HEK293 (cell line): ENCODE measurements around the gene MRPS22.

ENCODE experiments used
- CTCF ChIA-PET: fragments of 350-600 bp; formaldehyde crosslinking; extraction: SDS; loops from one replicate; lab custom pipeline; 2021; ENCODE audit warnings: antibody characterized with exemption; lab: Yijun Ruan, JAX
- POLR2A ChIA-PET: fragments of 300-600 bp; formaldehyde crosslinking; extraction: SDS; loops from one replicate; lab custom pipeline; 2020; ENCODE audit warnings: antibody characterized with exemption, inconsistent platforms; lab: Yijun Ruan, JAX
- H3K27ac ChIP-seq: fragments of 200-500 bp; sonication (Bioruptor generic); 2 replicates; pipeline ENCODE4 v1.5.1; 2014; ENCODE audit warnings: low read depth, low read length, control low read depth, inconsistent platforms; ENCODE audit errors: extremely low read depth
- H3K36me3 ChIP-seq, 2 experiments: fragments of 200-500 bp in 1 of 2; sonication (Bioruptor generic) in 1 of 2; 1 replicate in 1 of 2; 2 replicates in 1 of 2; pipeline ENCODE4 v1.5.1; 2014 to 2017; ENCODE audit warnings: inconsistent platforms in 2 of 2, low read length in 2 of 2; ENCODE audit not compliant: control insufficient read depth in 2 of 2, insufficient read depth in 1 of 2
- H3K4me1 ChIP-seq: fragments of 200-500 bp; sonication (Bioruptor generic); 2 replicates; pipeline ENCODE4 v1.5.1; 2014; ENCODE audit warnings: mild to moderate bottlenecking, low read length, inconsistent platforms; ENCODE audit not compliant: control insufficient read depth, insufficient read depth
- H3K4me3 ChIP-seq: 2 replicates; pipeline ENCODE4 v1.5.1; 2011; ENCODE audit warnings: low read depth, mild to moderate bottlenecking, control low read depth, low read length, moderate library complexity
- H3K9me3 ChIP-seq: fragments of 200-500 bp; sonication (Bioruptor generic); 2 replicates; pipeline ENCODE4 v1.5.1; 2014; ENCODE audit warnings: low read depth, low read length, inconsistent platforms; ENCODE audit not compliant: control insufficient read depth, insufficient read depth
- BCL11B ChIP-seq: fragments of 450-650 bp; formaldehyde crosslinking; IDR thresholded peaks from 2 replicates; pipeline ENCODE4 v1.5.1; 2016; ENCODE audit warnings: low read depth, missing biosample characterization, missing genetic modification characterization
- FEZF1 ChIP-seq: fragments of 450-650 bp; formaldehyde crosslinking; IDR thresholded peaks from 2 replicates; pipeline ENCODE4 v1.5.1; 2016; ENCODE audit warnings: missing biosample characterization, missing genetic modification characterization
- GLIS2 ChIP-seq: fragments of 450-650 bp; formaldehyde crosslinking; IDR thresholded peaks from 2 replicates; pipeline ENCODE4 v1.5.1; 2016; ENCODE audit warnings: missing biosample characterization, missing genetic modification characterization
- KLF8 ChIP-seq: fragments of 450-650 bp; formaldehyde crosslinking; IDR thresholded peaks from 2 replicates; pipeline ENCODE4 v1.5.1; 2016; ENCODE audit warnings: missing biosample characterization, missing genetic modification characterization
- KLF9 ChIP-seq: fragments of 450-650 bp; formaldehyde crosslinking; IDR thresholded peaks from 2 replicates; pipeline ENCODE4 v1.5.1; 2016; ENCODE audit warnings: missing biosample characterization, missing genetic modification characterization, low read depth
- MZF1 ChIP-seq: fragments of 450-650 bp; formaldehyde crosslinking; IDR thresholded peaks from 2 replicates; pipeline ENCODE4 v1.5.1; 2017; ENCODE audit warnings: missing biosample characterization, missing genetic modification characterization, borderline replicate concordance
- SP2 ChIP-seq: fragments of 450-650 bp; formaldehyde crosslinking; IDR thresholded peaks from 2 replicates; pipeline ENCODE4 v1.5.1; 2016; ENCODE audit warnings: missing biosample characterization, missing genetic modification characterization
- SP3 ChIP-seq: fragments of 450-650 bp; formaldehyde crosslinking; IDR thresholded peaks from 2 replicates; pipeline ENCODE4 v1.5.1; 2016; ENCODE audit warnings: missing biosample characterization, missing genetic modification characterization
- TRIM28 ChIP-seq: IDR thresholded peaks from 2 replicates; pipeline ENCODE4 v1.6.1; 2011; ENCODE audit warnings: low read length, control low read depth, borderline replicate concordance
- ZFHX2 ChIP-seq: fragments of 450-650 bp; formaldehyde crosslinking; conservative IDR thresholded peaks from 2 replicates; pipeline ENCODE4 v1.5.1; 2016; ENCODE audit warnings: missing biosample characterization, missing genetic modification characterization
- ZFP69B ChIP-seq: fragments of 450-650 bp; formaldehyde crosslinking; IDR thresholded peaks from 2 replicates; pipeline ENCODE4 v1.5.1; 2016; ENCODE audit warnings: missing biosample characterization, missing genetic modification characterization
- ZNF157 ChIP-seq: fragments of 450-650 bp; formaldehyde crosslinking; IDR thresholded peaks from 2 replicates; pipeline ENCODE4 v1.5.1; 2016; ENCODE audit warnings: missing biosample characterization, missing genetic modification characterization
- ZNF626 ChIP-seq: fragments of 450-650 bp; sonication (Bioruptor Pico); formaldehyde crosslinking; IDR thresholded peaks from 2 replicates; pipeline ENCODE4 v1.5.1; 2018; ENCODE audit warnings: missing biosample characterization, missing genetic modification characterization, inconsistent platforms
- ZNF660 ChIP-seq: fragments of 450-650 bp; IDR thresholded peaks from 2 replicates; pipeline ENCODE4 v1.5.1; 2018; ENCODE audit warnings: missing biosample characterization, mild to moderate bottlenecking, missing genetic modification characterization
- ZNF76 ChIP-seq: fragments of 450-650 bp; formaldehyde crosslinking; IDR thresholded peaks from 2 replicates; pipeline ENCODE4; 2016; ENCODE audit warnings: low read depth, missing biosample characterization, missing genetic modification characterization, borderline replicate concordance
- TF ChIP-seq, protein P1 (sequence below): fragments of 450-650 bp; formaldehyde crosslinking; conservative IDR thresholded peaks from 2 replicates; pipeline ENCODE4 v1.5.1; 2016; ENCODE audit warnings: low read depth, missing biosample characterization, missing genetic modification characterization
- TF ChIP-seq, protein P2 (sequence below): fragments of 450-650 bp; formaldehyde crosslinking; IDR thresholded peaks from 2 replicates; pipeline ENCODE4 v1.5.1; 2016; ENCODE audit warnings: missing biosample characterization, missing genetic modification characterization
- TF ChIP-seq, protein P3 (sequence below): fragments of 450-650 bp; formaldehyde crosslinking; IDR thresholded peaks from 2 replicates; pipeline ENCODE4; 2016; ENCODE audit warnings: missing biosample characterization, missing genetic modification characterization
- TF ChIP-seq, protein P4 (sequence below): fragments of 450-650 bp; formaldehyde crosslinking; IDR thresholded peaks from 2 replicates; pipeline ENCODE4 v1.5.1; 2016; ENCODE audit warnings: missing biosample characterization, missing genetic modification characterization
- TF ChIP-seq, protein P5 (sequence below): fragments of 450-650 bp; formaldehyde crosslinking; IDR thresholded peaks from 2 replicates; pipeline ENCODE4 v1.5.1; 2016; ENCODE audit warnings: missing biosample characterization, missing genetic modification characterization

Gene MRPS22

DNA sequence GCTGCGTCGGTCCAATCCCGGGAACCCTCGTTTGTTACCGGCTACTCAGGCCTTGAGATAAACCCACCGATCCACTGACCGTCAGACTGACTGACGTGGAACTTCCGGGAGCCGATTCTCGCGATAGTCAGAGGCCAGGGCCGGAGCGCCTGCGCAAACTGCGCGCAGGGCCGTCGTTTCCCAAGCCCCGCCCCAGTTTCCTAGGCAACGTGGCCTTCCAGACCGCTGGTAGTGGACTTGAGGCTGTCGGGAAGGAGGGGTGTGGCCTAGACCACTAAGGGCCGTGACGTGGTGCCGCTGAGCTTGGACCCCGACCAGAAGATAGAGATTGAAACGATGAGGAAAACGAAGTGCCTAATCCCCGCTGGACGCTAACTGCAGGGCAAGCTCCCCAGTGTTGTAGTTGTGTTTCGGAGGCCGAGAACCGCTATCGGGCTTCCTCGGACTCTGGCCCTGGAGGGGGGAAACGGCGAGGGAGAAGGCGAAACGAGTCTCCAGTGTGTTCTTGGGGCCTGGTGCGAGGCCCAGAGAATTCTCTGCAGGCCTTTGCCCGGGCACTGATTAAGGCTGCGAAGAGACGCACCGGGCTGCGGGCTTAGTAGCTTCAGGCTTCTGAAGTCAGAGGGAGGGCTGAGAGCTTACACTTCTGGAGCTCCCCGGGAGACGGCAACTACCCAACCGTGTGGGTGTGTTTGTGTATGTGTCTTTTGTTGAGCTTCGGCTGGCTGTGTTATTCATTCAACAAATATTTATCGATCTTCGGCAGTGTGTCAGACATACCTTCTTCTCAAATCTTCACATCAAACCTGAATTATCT, 45.9 kb downstream of the MRPS22 start, which contains the start of gene COPB2:
Gene COPB2 (minus strand): TSS at position 96 of the 817 bp plus-strand sequence. CDS start 97 bp downstream, outside the sequence.
- CTCF ChIA-PET, result interaction anchor here (0.7 to 1.6 kb wide), 3 partner anchors 11 to 172 kb away, joined by 3 to 4 read pairs (median 3); no protein-coding TSS in a partner anchor
- POLR2A ChIA-PET, result interaction anchor here (0.6 to 1.2 kb wide), 5 partner anchors 16 to 145 kb away, joined by 3 to 4 read pairs (median 3); no protein-coding TSS in a partner anchor
- no peaks in the 10 kb centered on the region for H3K9me3 ChIP-seq
- peaks cover 0 to 4% of the 10 kb centered on the region in 2 experiments; a peak in 1 of 3 replicates for H3K36me3 ChIP-seq
- peak within 1 kb of the TSS; percentile 99 for H3K4me3 ChIP-seq
- peak within 1 kb of the TSS; percentile 64 for H3K27ac ChIP-seq
- H3K4me1 ChIP-seq, result no peaks in the 10 kb centered on the region
- TF ChIP-seq ZFP69B, result no peak
- 0 out of 2 replicates have a peak, but pooled peaks have one; percentile 52 for TF ChIP-seq ZNF660 (tag by site-specific recombination)
- TF ChIP-seq, protein P1, sequence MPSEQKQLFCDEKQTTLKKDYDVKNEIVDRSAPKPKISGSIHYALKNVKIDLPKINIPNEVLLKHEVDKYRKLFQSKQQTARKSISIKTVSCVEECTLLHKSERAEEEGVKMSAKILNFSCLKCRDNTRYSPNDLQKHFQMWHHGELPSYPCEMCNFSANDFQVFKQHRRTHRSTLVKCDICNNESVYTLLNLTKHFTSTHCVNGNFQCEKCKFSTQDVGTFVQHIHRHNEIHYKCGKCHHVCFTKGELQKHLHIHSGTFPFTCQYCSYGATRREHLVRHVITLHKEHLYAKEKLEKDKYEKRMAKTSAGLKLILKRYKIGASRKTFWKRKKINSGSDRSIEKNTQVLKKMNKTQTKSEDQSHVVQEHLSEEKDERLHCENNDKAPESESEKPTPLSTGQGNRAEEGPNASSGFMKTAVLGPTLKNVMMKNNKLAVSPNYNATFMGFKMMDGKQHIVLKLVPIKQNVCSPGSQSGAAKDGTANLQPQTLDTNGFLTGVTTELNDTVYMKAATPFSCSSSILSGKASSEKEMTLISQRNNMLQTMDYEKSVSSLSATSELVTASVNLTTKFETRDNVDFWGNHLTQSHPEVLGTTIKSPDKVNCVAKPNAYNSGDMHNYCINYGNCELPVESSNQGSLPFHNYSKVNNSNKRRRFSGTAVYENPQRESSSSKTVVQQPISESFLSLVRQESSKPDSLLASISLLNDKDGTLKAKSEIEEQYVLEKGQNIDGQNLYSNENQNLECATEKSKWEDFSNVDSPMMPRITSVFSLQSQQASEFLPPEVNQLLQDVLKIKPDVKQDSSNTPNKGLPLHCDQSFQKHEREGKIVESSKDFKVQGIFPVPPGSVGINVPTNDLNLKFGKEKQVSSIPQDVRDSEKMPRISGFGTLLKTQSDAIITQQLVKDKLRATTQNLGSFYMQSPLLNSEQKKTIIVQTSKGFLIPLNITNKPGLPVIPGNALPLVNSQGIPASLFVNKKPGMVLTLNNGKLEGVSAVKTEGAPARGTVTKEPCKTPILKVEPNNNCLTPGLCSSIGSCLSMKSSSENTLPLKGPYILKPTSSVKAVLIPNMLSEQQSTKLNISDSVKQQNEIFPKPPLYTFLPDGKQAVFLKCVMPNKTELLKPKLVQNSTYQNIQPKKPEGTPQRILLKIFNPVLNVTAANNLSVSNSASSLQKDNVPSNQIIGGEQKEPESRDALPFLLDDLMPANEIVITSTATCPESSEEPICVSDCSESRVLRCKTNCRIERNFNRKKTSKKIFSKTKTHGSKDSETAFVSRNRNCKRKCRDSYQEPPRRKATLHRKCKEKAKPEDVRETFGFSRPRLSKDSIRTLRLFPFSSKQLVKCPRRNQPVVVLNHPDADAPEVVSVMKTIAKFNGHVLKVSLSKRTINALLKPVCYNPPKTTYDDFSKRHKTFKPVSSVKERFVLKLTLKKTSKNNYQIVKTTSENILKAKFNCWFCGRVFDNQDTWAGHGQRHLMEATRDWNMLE (tag by site-specific recombination), result no peak
- TF ChIP-seq, protein P2, sequence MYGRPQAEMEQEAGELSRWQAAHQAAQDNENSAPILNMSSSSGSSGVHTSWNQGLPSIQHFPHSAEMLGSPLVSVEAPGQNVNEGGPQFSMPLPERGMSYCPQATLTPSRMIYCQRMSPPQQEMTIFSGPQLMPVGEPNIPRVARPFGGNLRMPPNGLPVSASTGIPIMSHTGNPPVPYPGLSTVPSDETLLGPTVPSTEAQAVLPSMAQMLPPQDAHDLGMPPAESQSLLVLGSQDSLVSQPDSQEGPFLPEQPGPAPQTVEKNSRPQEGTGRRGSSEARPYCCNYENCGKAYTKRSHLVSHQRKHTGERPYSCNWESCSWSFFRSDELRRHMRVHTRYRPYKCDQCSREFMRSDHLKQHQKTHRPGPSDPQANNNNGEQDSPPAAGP (tag by site-specific recombination), result no peak
- peak; percentile 60; the same call in 1 of the 2 replicates for TF ChIP-seq TRIM28
- 0 out of 2 replicates have a peak, but pooled peaks have one; percentile 17 for TF ChIP-seq KLF8 (tag by site-specific recombination)
- TF ChIP-seq, protein P3, sequence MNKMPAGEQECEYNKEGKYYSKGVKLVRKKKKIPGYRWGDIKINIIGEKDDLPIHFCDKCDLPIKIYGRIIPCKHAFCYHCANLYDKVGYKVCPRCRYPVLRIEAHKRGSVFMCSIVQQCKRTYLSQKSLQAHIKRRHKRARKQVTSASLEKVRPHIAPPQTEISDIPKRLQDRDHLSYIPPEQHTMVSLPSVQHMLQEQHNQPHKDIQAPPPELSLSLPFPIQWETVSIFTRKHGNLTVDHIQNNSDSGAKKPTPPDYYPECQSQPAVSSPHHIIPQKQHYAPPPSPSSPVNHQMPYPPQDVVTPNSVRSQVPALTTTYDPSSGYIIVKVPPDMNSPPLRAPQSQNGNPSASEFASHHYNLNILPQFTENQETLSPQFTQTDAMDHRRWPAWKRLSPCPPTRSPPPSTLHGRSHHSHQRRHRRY (tag by site-specific recombination), result no peak
- 0 out of 2 replicates have a peak, but pooled peaks have one; percentile 21 for TF ChIP-seq GLIS2 (tag by site-specific recombination)
- TF ChIP-seq ZNF157, result no peak
- TF ChIP-seq MZF1 (tag by site-specific recombination), result peak; percentile 87
- TF ChIP-seq ZNF626 (tag by site-specific recombination), result no peak
- TF ChIP-seq SP3 (tag by site-specific recombination), result peak; percentile 67
- TF ChIP-seq ZNF76 (tag by site-specific recombination), result peak; percentile 79; the same call in 1 of the 2 replicates
- TF ChIP-seq FEZF1 (tag by site-specific recombination), result peak; percentile 31; the same call in 1 of the 2 replicates
- TF ChIP-seq ZFHX2 (tag by site-specific recombination), result 0 out of 2 replicates have a peak, but pooled peaks have one; percentile 41
- TF ChIP-seq BCL11B (tag by site-specific recombination), result peak; percentile 40; the same call in 1 of the 2 replicates
- TF ChIP-seq KLF9 (tag by site-specific recombination), result peak; percentile 74; the same call in 1 of the 2 replicates
- TF ChIP-seq, protein P4, sequence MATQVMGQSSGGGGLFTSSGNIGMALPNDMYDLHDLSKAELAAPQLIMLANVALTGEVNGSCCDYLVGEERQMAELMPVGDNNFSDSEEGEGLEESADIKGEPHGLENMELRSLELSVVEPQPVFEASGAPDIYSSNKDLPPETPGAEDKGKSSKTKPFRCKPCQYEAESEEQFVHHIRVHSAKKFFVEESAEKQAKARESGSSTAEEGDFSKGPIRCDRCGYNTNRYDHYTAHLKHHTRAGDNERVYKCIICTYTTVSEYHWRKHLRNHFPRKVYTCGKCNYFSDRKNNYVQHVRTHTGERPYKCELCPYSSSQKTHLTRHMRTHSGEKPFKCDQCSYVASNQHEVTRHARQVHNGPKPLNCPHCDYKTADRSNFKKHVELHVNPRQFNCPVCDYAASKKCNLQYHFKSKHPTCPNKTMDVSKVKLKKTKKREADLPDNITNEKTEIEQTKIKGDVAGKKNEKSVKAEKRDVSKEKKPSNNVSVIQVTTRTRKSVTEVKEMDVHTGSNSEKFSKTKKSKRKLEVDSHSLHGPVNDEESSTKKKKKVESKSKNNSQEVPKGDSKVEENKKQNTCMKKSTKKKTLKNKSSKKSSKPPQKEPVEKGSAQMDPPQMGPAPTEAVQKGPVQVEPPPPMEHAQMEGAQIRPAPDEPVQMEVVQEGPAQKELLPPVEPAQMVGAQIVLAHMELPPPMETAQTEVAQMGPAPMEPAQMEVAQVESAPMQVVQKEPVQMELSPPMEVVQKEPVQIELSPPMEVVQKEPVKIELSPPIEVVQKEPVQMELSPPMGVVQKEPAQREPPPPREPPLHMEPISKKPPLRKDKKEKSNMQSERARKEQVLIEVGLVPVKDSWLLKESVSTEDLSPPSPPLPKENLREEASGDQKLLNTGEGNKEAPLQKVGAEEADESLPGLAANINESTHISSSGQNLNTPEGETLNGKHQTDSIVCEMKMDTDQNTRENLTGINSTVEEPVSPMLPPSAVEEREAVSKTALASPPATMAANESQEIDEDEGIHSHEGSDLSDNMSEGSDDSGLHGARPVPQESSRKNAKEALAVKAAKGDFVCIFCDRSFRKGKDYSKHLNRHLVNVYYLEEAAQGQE, result no peak
- peak; percentile 71 for TF ChIP-seq SP2
- TF ChIP-seq, protein P5, sequence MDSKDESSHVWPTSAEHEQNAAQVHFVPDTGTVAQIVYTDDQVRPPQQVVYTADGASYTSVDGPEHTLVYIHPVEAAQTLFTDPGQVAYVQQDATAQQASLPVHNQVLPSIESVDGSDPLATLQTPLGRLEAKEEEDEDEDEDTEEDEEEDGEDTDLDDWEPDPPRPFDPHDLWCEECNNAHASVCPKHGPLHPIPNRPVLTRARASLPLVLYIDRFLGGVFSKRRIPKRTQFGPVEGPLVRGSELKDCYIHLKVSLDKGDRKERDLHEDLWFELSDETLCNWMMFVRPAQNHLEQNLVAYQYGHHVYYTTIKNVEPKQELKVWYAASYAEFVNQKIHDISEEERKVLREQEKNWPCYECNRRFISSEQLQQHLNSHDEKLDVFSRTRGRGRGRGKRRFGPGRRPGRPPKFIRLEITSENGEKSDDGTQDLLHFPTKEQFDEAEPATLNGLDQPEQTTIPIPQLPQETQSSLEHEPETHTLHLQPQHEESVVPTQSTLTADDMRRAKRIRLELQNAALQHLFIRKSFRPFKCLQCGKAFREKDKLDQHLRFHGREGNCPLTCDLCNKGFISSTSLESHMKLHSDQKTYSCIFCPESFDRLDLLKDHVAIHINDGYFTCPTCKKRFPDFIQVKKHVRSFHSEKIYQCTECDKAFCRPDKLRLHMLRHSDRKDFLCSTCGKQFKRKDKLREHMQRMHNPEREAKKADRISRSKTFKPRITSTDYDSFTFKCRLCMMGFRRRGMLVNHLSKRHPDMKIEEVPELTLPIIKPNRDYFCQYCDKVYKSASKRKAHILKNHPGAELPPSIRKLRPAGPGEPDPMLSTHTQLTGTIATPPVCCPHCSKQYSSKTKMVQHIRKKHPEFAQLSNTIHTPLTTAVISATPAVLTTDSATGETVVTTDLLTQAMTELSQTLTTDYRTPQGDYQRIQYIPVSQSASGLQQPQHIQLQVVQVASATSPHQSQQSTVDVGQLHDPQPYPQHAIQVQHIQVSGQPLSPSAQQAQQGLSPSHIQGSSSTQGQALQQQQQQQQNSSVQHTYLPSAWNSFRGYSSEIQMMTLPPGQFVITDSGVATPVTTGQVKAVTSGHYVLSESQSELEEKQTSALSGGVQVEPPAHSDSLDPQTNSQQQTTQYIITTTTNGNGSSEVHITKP, result peak; percentile 52
